ENCODE data around the gene UPK3A.
"Not testable (repeated sequence)": the region's sequence is repeated elsewhere in the genome, so short reads cannot be mapped to it uniquely, and the experiment has no call there.

The UPK3A gene

DNA sequence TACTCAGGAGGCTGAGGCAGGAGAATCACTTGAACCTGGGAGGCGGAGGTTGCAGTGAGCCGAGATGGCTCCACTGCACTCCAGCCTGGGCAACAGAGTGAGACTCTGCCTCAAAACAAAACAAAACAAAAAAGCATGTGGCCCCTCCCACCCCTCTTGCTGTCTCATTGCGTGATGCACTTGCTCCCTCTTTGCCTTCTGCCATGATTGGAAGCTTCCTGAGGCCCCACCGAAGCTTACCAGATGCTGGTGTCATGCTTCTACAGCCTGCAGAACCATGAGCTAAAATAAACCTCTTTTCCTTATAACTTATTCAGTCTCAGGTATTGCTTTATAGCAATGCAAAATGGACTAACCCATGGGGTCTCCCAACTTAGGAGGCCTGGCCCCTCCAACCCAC is 26.8 kb upstream of the UPK3A start:
- DNase-seq, result not testable (repeated sequence)

GRCh38 chr22:45259754-45260394 is 24.9 kb upstream of the UPK3A start:
- no peak for DNase-seq

DNA sequence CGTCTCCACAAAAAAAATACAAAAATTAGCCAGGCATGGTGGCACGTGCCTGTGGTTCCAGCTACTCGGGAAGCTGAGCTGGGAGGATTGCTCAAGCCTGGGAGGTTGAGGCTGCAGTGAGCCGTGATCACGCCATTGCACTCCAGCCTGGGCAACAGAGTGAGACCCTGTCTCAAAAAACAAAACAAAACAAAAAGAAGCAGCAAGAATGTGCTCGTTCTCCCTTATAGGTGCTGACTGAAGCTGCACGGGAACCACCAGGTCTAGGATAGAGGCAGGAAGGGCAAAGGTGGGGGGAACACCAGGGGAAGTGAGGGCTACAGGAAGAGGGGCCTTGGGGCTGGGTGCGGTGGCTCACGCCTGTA is 24.4 kb upstream of the UPK3A start:
- DNase-seq, result not testable (repeated sequence)

DNA sequence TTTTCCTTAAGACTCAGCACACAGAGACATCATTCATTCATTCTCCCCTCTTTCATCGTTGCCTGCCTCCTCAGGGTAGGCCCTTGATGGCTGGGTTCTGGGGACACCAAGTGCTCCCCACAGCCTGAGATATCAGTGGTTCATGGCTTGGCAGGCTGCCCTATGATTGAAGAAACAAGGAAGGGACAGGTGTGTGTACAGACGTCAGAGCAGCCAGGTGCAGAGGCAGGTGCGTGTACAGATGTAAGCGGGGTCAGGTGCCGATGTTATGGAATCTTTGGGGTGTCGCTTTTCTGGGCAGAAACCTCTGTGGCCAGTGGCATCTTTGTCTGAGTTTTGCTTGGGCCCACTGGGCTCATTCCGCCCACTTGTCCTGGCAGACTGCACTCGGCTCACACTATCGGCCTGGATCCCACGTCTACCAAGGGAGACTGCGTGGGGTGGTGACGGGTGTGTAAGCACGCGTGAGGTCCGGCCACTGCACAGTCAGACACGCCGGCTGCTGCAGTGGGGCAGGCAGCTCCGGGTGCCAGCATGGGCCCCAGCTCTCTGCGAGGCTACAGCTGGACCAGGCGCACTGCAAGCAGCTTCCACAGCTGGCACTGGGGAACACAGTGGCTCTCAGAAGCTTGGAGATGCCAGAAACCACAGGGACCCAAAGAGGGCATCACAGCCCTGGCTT is 23.2 kb upstream of the UPK3A start:
- no peak for DNase-seq

GRCh38 chr22:45262195-45262930 is 22.4 kb upstream of the UPK3A start:
- peak; percentile 78 to 89 (median 85) for DNase-seq

GRCh38 chr22:45262931-45263462 is 21.8 kb upstream of the UPK3A start:
- no peak for DNase-seq

DNA sequence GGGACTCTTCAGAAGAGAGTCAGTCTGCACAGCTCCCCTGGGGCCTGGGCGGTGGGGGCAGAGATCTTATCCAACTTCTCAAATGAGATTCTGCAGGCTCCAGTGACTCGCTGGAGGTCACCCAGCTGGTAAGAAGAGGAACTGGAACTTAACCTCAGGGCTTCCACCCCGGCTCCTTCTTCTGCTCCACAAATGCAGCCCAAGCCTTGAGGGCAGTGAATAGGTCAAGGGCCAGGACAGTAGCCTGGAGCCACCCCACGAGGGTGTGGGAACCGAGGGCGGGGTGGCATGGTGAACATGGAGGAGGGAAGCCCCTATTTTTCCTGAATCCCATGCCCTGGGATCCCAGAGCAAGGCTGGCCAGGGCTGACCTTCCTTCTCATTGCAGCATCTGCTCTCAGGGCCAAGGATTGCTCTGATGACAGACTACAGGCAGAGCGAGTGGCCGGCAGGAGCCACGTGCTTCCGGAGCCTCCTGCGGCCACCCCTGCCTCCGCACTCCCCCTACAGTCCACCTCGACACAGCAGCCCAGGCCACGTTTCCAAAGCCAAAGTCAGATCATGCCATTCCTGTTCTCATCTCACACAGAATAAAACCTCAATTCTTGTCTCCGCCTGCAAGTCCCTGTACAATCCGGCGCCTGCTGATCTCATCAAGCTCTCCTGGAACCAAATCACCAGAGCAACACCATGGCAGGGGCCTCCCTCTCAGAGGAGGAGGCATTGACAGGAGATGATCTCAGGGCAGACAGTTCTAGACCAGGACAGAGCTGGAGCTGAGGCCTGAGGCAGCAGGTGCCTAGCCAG is 21.1 kb upstream of the UPK3A start:
- peak; percentile 84 to 94 (median 92) for DNase-seq

GRCh38 chr22:45265535-45265934 is 19.2 kb upstream of the UPK3A start:
- DNase-seq, result no peak

GRCh38 chr22:45268167-45268957 is 16.4 kb upstream of the UPK3A start:
- DNase-seq, result peak; percentile 30 to 67 (median 50)

DNA sequence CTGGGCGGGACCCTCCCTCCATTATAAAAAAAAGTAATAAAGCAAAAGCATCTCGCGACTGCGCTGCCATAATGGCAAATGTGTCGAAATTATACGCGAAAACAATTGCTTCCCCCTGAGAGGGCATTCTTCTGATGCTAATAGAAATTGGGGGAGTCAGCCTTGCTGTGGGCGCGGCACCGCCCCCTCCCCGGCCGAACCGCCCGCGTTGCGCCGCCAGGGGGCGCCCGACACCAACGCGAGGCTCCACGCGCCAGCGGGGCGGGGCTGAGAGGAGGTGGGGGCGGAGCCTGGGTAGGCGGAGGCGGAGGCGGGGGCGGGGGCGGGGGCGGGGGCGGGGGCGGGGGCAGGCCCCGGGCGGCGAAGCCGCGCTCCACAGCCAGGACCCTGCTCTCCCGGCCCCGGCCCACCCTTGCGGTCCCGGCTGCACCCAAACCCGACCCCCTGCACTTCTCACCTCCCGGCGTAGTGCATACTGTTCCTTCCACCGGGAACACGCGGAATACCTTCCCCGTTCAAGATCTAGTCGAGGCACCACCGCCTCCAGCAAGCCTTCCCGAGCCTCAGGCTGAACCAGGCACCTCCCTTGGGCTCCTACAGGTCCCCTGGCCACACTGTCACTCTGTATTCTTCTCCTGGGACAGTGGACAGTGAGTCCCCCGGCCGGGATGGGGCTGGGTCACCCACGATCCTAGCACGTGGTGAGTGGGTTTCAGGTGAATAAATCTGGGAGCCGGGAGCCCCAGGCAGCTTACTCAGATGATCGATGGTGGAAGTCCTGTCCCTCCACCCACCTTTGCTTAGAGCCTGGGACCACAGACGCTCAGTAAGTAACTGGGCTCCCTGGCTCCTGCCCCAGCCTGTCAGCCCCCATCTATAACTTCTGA is 15.5 kb upstream of the UPK3A start:
- peak; percentile 82 to 95 (median 92) for DNase-seq

DNA sequence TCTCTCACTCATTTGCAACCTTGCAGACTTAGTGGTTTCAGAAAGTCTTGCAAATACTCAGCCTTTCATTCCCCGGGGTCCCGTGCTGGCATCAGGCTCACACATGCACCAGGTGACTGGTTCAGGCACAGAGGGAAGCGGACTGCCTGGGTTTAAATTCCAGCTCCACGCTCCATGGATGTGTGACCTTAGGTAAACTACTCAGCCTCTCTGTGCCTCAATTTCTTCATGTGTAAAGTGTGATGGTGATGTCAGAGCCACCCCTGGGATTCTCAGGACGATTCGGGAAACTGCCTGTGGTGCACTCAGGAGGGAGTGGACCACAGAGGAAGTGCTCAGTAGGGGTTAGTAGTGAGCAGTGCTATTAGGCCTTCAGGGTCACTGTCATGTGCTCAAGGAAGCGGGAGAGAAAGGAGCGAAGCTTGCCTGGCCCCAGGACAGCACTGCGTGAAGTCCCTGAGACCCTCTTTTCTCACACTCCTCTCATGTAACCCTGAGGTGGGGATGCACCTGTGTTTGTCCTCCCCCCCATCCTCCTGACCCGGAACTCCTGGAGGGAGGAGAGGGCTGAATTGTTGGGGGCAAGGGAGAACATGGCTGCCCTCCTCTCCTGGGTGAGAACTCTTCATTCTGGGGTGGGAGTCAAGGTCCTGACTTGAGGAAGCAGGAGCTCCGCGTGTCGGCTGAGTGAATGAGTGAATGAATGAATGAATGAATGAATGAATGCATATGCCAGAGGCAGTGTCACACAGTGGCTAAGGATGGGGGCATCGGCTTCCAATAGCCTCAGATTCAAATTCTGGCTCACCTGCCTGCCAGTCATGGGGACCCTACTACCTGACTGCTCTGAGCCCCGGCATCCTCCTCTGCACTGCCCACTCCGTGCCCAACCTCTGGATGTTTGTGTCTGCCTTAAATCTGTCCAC is 14.4 kb upstream of the UPK3A start:
- peak; percentile 68 to 84 (median 78) for DNase-seq

DNA sequence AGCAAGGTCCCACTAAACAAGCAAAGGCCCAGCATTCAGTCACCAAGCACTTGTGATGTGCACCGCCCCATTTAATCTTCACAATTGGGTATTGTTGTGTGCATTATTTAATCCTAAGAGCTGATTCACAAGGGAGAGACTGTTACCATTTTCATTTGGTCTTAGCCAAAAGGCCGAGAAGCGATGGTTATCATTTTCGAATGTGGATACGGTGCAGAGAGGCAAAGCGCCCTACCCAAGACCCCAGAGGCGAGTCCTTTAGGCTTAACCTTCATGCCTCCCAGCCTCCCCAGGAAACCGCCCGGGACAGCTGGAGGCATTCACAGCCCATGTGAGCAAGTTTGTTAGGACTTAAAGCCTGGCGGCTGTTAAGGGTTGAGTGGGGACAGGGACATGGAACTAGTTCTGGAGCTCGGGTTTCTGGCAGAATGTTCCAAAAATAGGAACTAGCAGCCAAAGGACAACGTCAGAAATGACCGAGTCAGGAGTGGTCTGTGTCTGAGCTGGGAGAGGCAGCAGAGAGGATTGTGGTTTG is 13.0 kb upstream of the UPK3A start:
- DNase-seq, result peak; percentile 82 to 93 (median 86)

GRCh38 chr22:45272498-45272897 is 12.3 kb upstream of the UPK3A start:
- DNase-seq, result no peak

- DNase-seq, result no peak
Observed at GRCh38 chr22:45273452-45274075, 11.2 kb upstream of the UPK3A start.

DNA sequence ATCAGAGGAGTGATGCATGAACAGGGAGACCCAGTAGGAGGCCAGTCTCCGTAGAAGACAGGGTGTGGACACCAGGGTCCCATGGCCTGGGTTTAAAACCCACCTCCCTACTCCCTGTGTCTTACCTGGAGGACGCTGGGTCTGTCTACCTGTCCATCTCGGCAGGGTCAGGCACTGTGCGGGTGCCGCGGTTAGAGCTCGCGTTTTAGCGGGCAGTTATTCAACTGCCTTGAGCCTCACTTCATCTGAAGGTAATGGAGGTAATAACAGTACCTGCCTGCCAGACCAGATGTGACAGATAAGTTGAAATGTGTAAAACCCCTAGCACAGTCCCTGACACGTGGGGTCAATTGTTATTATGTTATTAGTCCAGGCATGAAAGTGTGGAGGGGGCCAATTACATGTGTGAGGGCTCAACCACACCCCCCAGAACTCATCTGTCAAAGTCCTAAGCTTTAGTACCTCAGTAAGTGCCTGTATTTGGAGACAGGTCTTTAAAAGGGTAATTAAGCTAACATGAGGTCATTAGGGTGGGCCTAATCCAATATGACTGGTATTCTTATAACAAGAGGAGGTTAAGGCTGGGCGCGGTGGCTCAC is 8.1 kb upstream of the UPK3A start:
- no peak for DNase-seq

GRCh38 chr22:45277720-45278119 is 7.0 kb upstream of the UPK3A start:
- DNase-seq, result not testable (repeated sequence)

- DNase-seq, result no peak
Observed at GRCh38 chr22:45278125-45278524, 6.6 kb upstream of the UPK3A start.

DNA sequence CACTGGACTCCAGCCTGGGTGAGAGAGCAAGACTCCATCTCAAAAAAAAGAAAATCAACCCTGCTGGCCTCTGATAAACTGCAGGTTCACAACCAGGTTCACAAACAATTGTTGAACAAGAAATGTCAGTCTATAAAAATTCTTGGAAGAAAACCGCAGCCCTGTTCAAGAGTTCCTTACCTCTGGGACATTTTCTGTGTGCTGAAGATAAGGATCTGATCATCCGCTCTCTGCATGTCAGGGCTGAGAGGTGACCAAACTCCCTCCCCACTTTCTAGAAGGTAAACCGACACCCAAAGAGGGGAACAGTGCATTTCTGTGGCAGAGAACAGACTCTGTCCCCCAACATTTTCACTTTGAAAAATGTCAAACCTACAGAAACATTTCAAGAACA is 4.2 kb upstream of the UPK3A start:
- no peak for DNase-seq
